GM03348 (cell line): ENCODE results near the gene RHEX.

Experiments used
- DNase-seq: peaks from one replicate; pipeline ENCODE4 v3.0.0; 2012; ENCODE audit warnings: low spot score

RHEX gene

GRCh38 chr1:206116873-206117150 is 63.8 kb downstream of the RHEX start:
- DNase-seq = no peak

DNA sequence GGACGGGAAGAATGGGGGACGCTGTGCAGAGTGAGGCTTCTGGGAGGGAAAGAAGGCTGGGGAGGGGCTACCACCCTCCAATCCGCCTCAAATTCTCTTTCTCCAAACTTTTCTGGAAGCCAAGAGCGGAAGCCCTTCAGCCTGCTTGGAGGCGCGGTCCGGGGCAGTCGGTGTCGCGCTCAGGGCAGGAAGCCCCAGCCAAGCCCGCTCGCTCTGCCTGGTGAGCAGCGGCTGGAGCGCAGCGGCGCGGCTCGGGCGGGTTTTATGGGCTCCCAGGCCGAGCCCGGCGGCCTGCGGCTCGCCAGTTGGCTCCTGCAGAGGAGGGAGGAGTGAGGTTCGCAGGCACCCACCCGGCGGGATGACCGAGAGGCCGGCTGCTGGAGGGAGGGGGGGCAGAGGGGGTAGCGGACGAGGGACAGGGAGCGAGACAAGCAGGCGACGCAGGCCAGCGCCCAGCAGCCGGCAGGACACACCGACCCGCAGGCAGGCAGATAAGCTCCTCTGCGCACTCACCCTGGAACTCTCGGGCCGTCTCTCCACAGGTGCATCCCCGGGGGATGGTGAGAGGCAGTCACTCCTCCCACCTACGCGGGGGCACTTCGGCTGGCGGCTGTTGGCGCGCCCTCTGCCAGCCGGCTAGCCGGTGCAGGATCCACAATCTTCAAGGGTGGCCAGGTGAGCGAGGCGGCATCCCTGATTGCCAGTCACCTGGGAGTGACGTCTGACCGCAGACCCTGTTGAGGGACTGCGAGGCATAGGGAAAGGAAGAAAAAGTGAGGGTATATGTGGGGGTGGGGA is 64.4 kb downstream of the RHEX start, which contains the start of gene AVPR1B:
TSS of gene AVPR1B (minus strand) at position 238 of the 798 bp plus-strand sequence. CDS start 498 bp downstream, outside the sequence.
- peak; percentile 82 for DNase-seq

GRCh38 chr1:206120406-206120805 is 67.4 kb downstream of the RHEX start:
- no peak for DNase-seq

GRCh38 chr1:206121269-206121668 is 68.3 kb downstream of the RHEX start:
- DNase-seq = no peak

DNA sequence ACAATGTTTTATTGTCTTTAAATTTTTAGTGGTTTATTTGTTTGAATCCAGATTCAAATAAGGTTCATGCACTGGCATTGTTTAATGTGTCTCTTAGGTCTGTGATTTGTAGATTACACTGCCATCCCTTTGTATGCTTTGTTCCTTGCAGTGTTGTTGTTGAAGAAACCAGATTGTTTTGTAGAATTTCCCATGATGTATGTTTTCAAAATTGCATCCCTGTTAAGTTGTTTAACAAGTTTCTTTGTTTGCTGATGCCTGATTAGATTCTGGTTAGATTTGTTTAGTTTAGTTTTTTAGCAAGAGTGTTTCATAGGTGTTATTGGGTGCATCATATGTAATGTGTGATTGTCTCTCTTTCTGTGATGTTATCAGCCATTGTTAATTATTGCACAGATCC is 69.7 kb downstream of the RHEX start:
- DNase-seq = no peak

GRCh38 chr1:206125346-206125745 is 72.4 kb downstream of the RHEX start:
- no peak for DNase-seq

DNA sequence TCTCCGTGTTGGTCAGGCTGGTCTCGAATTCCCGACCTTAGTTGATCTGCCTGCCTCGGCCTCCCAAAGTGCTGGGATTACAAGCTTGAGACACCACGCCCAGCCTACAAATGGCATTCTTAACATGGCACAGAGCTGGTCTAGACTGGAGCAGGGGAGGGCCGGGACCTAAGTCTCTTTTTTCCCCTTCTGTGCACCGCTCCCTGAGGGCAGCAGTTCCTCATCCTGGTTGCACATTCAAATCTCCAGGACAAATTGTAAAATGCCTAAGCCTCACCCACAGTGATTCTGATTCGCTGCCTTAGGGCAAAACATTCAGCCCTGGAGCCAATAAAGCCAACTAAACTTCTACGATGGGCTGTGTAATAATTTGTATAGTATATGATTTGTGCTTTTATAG is 74.4 kb downstream of the RHEX start:
- no peak for DNase-seq

DNA sequence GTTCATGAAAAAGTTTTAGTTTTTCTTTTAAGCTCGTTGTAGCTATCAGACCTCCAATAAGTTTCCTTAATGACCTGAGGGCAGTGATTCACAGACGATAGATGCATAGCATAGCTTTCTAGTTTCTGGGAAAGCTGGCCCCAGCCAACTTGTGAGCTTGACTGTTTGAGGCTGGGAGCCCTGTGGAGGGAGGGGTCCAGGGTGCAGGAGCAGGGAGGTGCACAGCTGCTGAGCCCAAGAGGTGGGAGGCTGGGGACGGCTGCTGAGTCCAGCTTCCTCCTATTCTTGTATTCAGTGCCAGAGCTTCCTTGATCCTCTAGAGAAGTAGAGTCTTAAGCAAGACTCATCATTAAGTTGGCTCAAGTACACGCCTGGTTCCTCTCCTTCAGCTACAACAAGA is 75.2 kb downstream of the RHEX start:
- no peak for DNase-seq

DNA sequence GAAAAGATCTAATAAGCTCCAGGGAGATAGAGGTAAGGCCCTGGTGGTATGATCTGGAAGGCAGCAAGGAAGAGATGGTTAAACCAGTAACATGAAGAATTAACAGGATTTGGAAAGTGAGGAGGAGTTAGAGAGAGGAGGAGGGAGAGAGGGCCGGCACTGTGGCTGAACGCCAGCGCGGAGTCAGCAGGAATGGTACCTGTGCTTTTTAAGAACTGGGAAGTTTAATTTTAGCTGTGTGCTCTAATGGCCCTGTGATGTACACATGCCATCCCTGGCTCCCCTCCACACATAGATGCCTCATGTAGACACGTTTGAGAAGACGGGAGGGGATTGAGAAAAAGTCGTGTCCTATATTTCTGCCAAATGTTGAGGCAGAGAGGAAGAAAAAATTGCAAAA is 78.1 kb downstream of the RHEX start:
- DNase-seq = no peak

DNA sequence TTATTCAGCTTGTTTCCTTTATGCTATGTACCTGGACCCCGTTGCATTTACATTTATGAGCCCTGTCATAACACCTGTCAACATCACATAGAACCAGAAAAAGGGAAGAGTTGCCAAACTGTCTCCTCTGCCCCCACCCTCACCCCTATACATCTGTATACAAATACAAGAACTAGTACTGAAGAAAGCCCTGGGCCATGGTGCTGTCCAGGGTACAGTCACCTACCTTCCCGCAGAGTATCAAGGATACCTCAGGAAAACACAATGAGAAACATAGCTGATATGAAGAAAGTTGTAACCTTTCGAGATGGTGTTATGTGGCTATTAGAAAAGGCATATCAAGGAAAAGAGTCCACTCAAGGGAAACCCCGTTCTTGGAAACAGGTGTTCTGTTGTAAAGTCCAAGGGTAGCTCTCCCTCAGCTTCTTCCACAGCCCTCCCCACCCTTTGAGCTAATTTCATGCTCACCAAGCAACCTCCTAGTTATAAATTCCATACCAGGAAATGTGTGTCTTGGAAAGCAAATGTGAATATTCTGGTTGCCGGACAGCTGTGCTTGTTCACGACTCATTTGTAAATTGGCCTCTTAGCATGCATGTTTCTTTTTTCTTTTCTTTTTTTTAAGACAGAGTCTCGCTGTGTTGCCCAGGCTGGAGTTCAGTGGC is 80.9 kb downstream of the RHEX start:
- no peak for DNase-seq

DNA sequence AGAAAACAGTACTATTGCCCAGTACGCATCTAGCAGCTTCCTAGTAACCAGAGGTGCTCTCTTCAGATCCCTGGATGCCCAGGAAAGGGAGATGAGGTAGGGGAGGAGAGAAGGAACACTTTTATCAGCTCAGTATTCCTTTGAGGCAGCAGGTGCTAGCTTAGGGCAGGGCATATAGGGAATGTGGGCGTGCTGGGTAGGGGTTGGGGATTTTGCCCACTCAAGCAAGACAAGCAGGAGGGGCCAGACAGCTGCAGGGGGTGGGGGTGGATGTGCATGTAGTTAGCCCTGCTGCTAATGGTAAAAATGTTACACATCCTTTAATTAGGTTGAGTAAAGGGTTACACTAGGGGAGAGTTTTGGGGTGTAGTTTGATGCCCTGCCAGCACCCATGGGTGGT is 82.3 kb downstream of the RHEX start:
- no peak for DNase-seq

DNA sequence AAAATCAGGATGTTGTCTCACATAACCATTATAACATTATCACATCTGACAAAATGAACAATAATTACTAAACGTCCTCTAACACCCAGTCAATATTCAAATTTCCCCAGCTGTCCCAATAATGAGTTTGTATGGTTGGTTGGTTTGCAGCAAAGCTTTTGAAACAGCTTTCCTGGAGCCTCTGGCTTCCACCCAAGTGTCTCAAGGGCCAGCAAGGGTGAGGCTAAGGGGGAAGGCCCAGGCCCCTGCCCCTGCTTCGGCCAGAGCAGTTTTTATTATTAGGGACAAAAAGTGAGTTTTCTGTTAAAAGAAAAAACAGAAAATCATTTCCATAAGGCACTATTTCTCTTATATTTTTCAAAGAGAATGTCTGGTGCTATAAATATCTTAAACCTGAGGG is 83.3 kb downstream of the RHEX start:
- no peak for DNase-seq

DNA sequence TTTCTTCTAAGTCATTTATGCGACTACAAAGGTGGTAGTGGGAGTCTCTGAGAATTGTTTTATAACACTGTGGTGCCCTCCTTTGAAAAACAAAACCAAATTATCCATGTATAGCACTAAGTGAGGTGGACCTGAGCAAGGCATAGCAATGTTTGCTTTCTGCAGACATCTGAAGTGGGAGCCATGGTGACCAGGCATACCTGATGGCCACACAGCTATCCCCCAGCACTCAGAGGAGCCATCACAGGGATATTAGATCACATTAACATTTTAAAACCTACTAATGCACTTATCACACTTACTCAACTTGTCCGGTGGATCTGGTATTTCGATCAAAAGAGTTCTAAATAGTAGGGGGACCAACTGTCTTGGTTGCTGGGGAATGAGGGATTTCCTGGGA is 89.0 kb downstream of the RHEX start:
- no peak for DNase-seq

GRCh38 chr1:206142770-206143169 is 89.8 kb downstream of the RHEX start:
- DNase-seq = no peak

DNA sequence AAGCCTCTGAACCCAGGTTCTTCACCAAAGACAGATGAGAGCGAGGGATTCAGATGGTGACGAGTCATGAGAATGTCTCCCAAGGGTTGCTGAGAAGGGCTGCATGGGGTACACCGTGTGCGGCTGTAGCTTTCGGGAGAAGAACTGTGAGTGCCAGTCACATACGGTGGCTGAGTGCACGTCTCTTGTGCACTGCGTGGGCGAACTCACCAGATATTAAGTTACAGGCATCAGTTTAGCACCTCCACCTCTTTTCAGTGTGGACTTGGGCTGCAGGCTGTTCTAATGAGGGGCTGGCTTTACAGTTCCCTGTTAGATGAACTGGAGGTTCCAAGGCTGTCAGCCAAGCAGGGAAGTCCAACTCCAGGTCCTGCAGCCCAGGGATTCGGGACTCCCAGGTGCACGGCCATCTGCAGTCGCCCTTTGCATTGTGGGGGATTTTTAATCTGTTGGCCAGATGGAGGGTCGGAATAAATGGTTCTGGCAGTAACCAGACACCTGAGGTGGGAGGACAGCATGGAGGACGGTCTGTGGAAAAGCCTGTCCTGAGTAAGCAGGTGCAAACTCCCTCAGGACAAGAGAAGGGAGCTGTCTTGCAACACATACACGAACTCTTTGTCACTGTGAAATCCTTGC is 90.7 kb downstream of the RHEX start:
- DNase-seq = no peak

DNA sequence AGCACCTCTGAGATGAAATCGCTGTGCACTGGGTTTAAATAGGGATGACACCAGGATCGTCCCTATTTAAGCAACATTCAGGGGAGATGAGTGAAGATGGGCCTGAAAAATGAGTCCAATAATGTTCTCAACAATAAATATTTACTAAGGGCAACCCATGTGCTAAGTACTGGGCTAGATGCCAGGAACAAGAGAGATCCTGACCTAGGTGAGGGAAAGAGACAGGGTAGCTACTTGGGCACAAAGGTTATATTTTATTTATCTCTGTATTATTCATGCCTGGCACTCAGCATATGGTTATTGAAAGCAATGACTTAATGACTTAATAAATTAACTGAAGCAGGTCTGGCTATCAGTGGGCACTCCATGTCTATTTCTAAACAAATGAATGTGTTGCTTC is 91.6 kb downstream of the RHEX start:
- no peak for DNase-seq

DNA sequence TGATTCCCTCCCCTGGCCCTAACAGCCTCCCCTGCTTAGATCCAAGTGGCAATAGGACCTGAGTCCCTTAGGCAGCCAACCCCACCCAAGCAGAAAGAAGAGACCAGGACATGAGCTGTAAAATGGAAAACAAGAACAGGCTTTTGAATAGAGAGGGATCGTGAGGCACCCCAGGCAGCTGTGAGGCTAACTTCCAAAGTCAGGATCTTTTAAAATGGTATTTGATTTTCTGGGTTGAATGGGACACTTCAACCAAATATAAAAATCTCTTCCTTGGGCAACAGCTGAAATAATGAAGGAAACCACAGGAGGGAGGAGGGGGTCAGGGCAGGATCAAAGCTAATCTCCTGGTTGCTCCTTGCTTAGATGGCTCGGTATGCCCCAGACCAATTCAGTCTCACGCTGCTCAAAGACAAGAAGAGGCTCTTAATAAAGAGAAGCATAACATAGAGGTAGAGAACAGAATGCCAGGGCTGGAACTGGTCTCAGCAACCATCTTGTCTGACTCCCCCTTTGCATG is 92.9 kb downstream of the RHEX start:
- DNase-seq = no peak
